ENCODE data around the gene SNX18. TPM values are rescaled to one million over a fixed set of nuclear protein-coding genes. Genes with fewer than 3 reads are reported as not detected.

Gene SNX18
- polyA plus RNA-seq, 1 experiment, result 47.0 TPM

GRCh38 chr5:54547711-54548250, 30.2 kb downstream of the SNX18 start:
- POLR2A ChIA-PET, result interaction anchor here (0.5 to 0.7 kb wide), 2 partner anchors 297 to 1169 kb away, joined by 3 read pairs; no protein-coding TSS in a partner anchor
- Histone ChIP-seq H3K4me3 (ENCODE audit: low read depth, low read length) (no peak overlapping the region), H3K36me3 (ENCODE audit: control insufficient read depth, insufficient read depth, low read length) (peaks cover 12% of the 10 kb centered on the region), H3K27me3 (ENCODE audit: control insufficient read depth, insufficient read depth, low read length) (no peaks in the 10 kb centered on the region)
- CTCF ChIA-PET, result interaction anchor here (0.9 to 1.5 kb wide), 4 partner anchors 12 to 297 kb away, joined by 3 read pairs; no protein-coding TSS in a partner anchor
- no peak for TF ChIP-seq CTCF (IDR thresholded peaks at IDR 0.05; ENCODE audit: insufficient read depth, low read depth, low read length)
- no peak for DNase-seq (ENCODE audit: low read depth)

- CTCF ChIA-PET, result interaction anchor here (0.9 to 1.5 kb wide), 4 partner anchors 11 to 296 kb away, joined by 3 read pairs; no protein-coding TSS in a partner anchor
- TF ChIP-seq CTCF (IDR thresholded peaks at IDR 0.05; ENCODE audit: insufficient read depth, low read depth, low read length), result no peak
- DNase-seq (ENCODE audit: low read depth), result no peak
These were observed 31.0 kb downstream of the SNX18 start for GRCh38 chr5:54548565-54548964.

GRCh38 chr5:54551292-54551691, 33.7 kb downstream of the SNX18 start:
- no peak overlapping the region for H3K4me3 ChIP-seq (ENCODE audit: low read depth, low read length)
- ChIA-PET POLR2A (interaction anchor here (0.6 kb wide), 1 partner anchor 37 kb away, joined by 5 read pairs; no protein-coding TSS in a partner anchor), CTCF (no interaction called here)
- no peak for TF ChIP-seq CTCF (IDR thresholded peaks at IDR 0.05; ENCODE audit: insufficient read depth, low read depth, low read length)
- peaks cover 12% of the 10 kb centered on the region for H3K36me3 ChIP-seq (ENCODE audit: control insufficient read depth, insufficient read depth, low read length)
- no peak for DNase-seq (ENCODE audit: low read depth)
- no peaks in the 10 kb centered on the region for H3K27me3 ChIP-seq (ENCODE audit: control insufficient read depth, insufficient read depth, low read length)

More at GRCh38 chr5:54548565-54548964, 31.0 kb downstream of the SNX18 start:
- H3K27me3 ChIP-seq (ENCODE audit: control insufficient read depth, insufficient read depth, low read length), result no peaks in the 10 kb centered on the region
- H3K4me3 ChIP-seq (ENCODE audit: low read depth, low read length), result no peak overlapping the region
- H3K36me3 ChIP-seq (ENCODE audit: control insufficient read depth, insufficient read depth, low read length), result peaks cover 13% of the 10 kb centered on the region
- POLR2A ChIA-PET, result no interaction called here

GRCh38 chr5:54551926-54552325, 34.4 kb downstream of the SNX18 start:
- ChIA-PET CTCF (no interaction called here), POLR2A (no interaction called here)
- Histone ChIP-seq H3K27me3 (ENCODE audit: control insufficient read depth, insufficient read depth, low read length) (no peaks in the 10 kb centered on the region), H3K4me3 (ENCODE audit: low read depth, low read length) (no peak overlapping the region), H3K36me3 (ENCODE audit: control insufficient read depth, insufficient read depth, low read length) (peaks cover 10% of the 10 kb centered on the region)
- no peak for DNase-seq (ENCODE audit: low read depth)
- no peak for TF ChIP-seq CTCF (IDR thresholded peaks at IDR 0.05; ENCODE audit: insufficient read depth, low read depth, low read length)

GRCh38 chr5:54552446-54552845, 34.9 kb downstream of the SNX18 start:
- H3K27me3 ChIP-seq (ENCODE audit: control insufficient read depth, insufficient read depth, low read length), result no peaks in the 10 kb centered on the region
- POLR2A ChIA-PET, result no interaction called here
- CTCF ChIA-PET, result no interaction called here
- H3K36me3 ChIP-seq (ENCODE audit: control insufficient read depth, insufficient read depth, low read length), result peaks cover 10% of the 10 kb centered on the region
- H3K4me3 ChIP-seq (ENCODE audit: low read depth, low read length), result no peak overlapping the region
- no peak for TF ChIP-seq CTCF (IDR thresholded peaks at IDR 0.05; ENCODE audit: insufficient read depth, low read depth, low read length)
- no peak for DNase-seq (ENCODE audit: low read depth)
